Right ventricle myocardium inferior (tissue), 1 donor: ENCODE results near the gene ACOXL. TPM values are rescaled to one million over a fixed set of nuclear protein-coding genes. Genes with fewer than 3 reads are reported as not detected.
A peak's percentile ranks its signal among the peaks of the same experiment; 100 is the strongest.

Source experiments
- ATAC-seq: fragments of 200-7000 bp; cut with Tn5 transposase; one replicate; pipeline ENCODE4 v1.9.1; 2020; ENCODE audit warnings: mild to moderate bottlenecking, moderate library complexity
- DNase-seq: peaks from one replicate; pipeline ENCODE4 v3.0.0; 2021; ENCODE audit errors: missing footprints
- intact Hi-C: fragments of 100-400 bp; cut with DNase I; formaldehyde crosslinking; loops from one replicate; pipeline ENCODE4 v1.11.0; 2022
- total RNA-seq: library from RNA; stranded (reverse); fragmentation: NEBNext Ultra II Directional; extraction: Animal tissue kit (Norgen Biotek cat#: 25700); gene quantifications from one replicate; pipeline ENCODE4 v1.2.1, GENCODE V29; 2021
- donor health status: DM: no; HTN: yes; CAD: no; lungs with severe emphysema.

Gene ACOXL
- total RNA-seq, 1 donor from 2014 or later, result not detected

GRCh38 chr2:111049792-111050640 lies 317.6 kb downstream of the ACOXL start:
- DNase-seq (no peak), ATAC-seq (no peak)
- intact Hi-C loops, result no loop called here

- intact Hi-C loops, result no loop called here
- no peak for ATAC-seq
- no peak for DNase-seq
These were observed 318.5 kb downstream of the ACOXL start for GRCh38 chr2:111050701-111051376.

DNA sequence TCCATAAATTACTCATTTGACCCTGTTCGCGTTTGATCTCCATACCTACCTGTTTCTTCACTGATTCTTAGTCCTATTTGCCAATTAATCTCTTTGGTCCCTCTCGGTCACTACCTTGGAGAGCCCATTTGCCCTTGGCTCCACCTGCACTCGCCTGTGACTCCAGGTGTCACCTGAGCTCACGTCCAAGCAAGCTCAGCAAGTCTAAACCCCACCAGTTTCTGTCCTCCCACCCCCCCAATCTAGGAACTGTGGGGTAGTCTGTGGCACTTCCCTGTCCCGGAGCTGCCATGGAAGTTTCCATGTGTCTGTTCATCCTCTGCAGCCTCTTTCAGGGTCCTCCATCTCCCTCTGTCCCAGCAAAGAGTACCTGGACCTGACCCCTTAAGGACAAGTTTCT lies 320.2 kb downstream of the ACOXL start:
- DNase-seq (no peak), ATAC-seq (no peak)
- intact Hi-C loops, result no loop called here

DNA sequence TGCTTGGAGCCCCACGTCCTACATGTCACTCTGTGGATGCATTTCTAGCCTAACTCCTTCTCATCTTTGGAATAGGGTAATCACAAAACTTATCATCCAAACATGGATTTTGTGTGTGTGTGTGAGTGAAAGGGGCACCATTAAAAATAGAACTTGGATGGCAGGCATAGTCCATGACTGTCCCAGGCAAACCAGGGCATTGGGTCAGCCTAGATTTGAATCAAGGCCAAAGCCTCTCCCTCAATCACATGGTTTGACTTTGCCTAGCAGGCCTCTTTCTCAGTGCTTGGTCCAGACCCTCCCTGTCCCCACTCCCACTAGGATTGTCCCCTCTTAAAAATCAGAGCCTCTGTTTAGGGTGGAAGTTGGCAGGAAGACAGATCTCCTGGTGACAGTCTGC lies 320.9 kb downstream of the ACOXL start:
- ATAC-seq, result peak; percentile 68
- no peak for DNase-seq
- intact Hi-C loops, result no loop called here

- peak; percentile 43 for ATAC-seq
- no peak for DNase-seq
- intact Hi-C loops, result no loop called here
These were observed 321.6 kb downstream of the ACOXL start for GRCh38 chr2:111053825-111054515.

DNA sequence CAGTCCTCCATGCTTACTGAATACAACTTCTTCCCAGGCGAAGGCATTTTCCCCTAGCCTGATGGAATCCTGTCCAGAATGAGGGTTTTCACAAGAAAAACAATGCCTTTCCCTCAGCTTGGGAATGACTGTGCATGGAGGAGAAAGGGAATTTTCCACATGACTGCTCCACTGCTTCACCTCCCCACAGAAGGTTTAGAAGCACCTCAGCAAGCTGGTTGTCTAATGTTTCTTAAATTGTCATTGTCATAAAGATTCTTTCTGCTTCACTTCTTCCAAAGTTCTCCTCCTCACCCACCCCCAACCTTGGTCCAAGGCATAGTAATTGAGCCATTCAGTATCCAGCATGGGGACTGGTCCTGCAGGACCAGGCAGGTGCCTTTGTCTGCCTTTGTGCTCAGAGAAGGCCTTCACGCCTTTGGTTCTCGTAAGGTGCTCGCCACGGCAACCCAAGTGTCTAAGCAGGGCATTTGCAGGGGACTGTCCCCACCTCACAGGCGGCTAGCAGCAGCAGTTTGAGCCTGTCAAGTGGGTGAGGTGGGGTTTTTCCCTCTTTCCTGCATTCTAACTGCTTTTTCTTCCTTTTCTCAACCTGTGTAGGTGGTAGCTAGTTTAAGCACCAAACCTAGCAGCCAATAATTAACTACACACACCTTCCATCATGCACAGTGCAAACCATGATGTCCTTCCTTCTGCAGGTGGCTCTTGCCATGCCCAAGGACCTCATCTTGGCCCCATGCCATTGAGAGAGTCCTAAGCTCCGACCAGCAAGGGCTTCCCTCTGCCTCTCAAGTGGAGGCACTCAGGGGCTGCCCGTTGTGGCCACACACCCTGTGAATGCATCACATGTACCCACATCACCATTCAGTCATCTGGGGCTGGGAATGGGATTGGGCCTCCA lies 322.7 kb downstream of the ACOXL start:
- DNase-seq (no peak), ATAC-seq (no peak)
- intact Hi-C loops, result no loop called here

DNA sequence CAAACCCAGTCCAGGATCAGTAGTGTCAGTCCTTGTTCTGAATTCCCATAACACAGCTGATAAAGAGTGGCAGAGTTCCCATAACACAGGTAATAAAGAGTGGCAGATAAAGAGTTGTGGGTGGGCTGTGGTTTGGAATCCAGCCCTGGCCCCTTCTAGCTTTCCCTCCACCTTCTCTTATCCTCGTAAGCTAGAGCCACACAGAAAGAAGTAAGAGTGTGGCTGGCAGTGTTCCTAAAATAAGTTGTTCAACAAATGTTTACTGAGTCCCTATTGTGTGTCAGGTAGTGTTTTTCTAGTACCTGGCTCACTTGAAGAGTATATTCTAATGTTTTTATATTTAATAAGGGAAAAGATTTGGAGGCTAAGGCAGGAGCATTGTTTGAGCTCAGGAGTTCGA lies 323.4 kb downstream of the ACOXL start:
- intact Hi-C loops, result no loop called here
- ATAC-seq (no peak), DNase-seq (no peak)

DNA sequence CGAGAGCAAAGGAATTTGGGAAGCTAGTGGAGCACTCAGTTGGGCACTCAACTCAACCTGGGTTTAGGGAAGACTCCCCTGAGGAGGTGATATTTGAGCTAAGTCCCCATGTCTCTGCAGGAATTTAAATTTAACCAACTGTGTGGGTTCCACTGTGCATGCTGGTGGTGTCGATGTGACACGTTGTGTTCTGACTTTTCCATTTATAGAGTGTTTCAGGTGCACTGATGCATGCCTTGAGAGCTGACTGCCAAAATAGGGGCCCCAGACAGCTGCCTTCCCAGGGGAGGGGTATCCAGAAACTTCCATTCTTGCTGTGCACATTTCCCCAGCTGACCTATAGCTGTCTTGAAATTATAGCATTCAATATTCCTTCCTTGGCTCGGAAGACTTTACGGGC lies 324.7 kb downstream of the ACOXL start:
- intact Hi-C loops, result no loop called here
- no peak for DNase-seq

DNA sequence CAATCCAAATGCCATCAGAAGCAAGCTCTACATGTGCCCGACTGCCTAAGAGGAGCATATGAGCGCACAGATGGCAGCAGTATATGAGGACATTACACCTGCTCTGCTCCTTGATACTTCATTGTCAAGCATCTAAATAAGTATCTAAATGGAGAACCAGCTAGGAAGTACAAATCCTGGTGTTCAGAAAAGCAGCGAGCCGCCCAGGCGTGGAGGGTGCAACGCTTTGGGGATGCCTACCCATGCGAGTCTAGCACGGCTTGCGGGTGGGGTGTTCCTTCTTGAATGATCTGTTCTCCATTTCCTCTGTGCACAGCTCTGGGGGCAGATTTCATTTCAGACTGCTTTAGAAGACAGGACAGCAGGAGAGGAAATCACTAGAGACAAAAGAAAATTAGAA lies 325.3 kb downstream of the ACOXL start:
- intact Hi-C loops, result no loop called here
- no peak for ATAC-seq
- no peak for DNase-seq

More for the DNA sequence above, 324.7 kb downstream of the ACOXL start:
- ATAC-seq, result no peak

GRCh38 chr2:111058264-111058663 lies 325.9 kb downstream of the ACOXL start:
- no peak for ATAC-seq
- no peak for DNase-seq
- intact Hi-C loops, result no loop called here

DNA sequence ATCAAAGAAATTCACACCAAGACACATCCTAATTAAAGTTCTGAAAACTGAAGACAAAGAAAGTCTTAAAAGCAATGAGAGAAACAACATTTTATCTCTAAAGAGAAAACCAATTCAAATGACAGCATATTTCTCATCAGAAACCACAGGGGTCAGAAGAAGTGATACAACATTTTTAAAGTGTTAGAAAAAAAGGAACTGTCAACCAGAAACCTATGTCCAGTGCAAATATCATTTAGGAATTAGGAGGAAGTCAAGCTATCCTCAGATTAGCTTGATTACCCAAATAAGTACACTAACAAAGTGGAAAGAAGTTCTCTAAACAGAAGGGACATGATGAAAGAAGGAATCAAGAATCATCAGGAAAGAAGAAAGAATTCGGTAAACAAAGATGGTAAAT lies 328.8 kb downstream of the ACOXL start:
- no peak for DNase-seq
- intact Hi-C loops, result no loop called here
- ATAC-seq, result no peak

- intact Hi-C loops, result no loop called here
- no peak for DNase-seq
- no peak for ATAC-seq
These were observed 330.0 kb downstream of the ACOXL start for GRCh38 chr2:111062417-111062816.

- intact Hi-C loops, result no loop called here
- DNase-seq (no peak), ATAC-seq (no peak)
These were observed 333.8 kb downstream of the ACOXL start for GRCh38 chr2:111066062-111066593.

- ATAC-seq (no peak), DNase-seq (no peak)
- intact Hi-C loops, result no loop called here
These were observed 336.2 kb downstream of the ACOXL start for GRCh38 chr2:111068435-111069058.

- ATAC-seq (no peak), DNase-seq (no peak)
- intact Hi-C loops, result no loop called here
These were observed 337.3 kb downstream of the ACOXL start for GRCh38 chr2:111069722-111070121.

DNA sequence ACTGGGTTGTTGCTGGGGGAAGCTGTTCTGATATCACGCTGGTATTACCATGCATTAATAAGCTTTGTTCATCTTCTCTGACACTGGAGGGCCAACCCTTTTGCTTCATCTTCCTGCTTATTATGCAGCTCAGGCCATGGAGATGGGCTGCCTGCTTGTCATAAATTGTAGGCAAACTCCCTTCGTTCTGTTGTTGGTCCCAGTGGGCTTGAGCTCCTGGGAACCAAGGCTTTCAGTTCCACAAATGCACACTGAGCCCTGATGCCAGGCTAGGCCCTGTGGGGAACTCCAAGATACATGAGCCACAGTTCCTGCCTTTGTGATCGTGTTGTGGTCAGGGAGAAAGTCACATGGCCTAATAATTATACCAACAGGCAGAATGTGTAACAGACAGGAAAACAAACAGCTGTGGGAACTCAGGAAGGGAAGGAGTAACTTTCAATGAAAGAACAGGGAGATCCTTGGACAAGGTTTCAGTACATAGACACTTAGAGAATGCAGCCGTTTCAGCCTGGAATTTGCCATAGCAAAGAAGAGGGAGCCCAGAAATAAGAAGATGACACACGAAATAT lies 339.3 kb downstream of the ACOXL start:
- intact Hi-C loops, result no loop called here
- ATAC-seq (peak; percentile 76), DNase-seq (no peak)

DNA sequence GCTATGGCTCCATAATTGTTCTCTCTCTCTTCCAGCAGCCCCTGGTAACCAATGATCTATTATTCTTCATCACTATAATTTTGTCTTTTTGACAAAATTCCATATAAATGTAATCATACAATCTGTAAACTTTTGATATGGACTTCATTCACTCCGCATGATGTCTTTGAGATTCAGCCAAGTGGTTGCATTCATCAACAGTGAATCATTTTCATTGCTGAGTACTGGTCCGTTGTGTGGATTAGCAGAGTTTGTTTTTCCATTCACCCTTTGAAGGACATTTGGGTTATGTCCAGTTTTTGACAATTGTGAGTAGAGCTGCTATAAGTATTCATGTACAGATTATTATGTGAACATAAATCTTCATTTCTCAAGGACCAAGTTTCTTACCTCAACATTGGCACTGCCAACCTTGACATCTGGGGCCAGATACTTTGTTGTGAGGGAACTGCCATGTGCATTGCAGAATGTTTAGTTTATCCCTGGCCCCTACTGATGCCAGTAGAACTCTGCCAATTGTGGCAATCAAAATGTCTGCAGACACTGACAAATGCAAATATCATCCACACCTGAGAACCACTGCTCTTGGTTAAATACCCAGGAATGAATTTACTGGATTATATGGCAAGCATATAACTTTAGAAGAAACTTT lies 340.0 kb downstream of the ACOXL start:
- DNase-seq (no peak), ATAC-seq (no peak)
- intact Hi-C loops, result no loop called here
